K562 (cell line): ENCODE data around the gene LY6G6F. TPM values are rescaled to one million over a fixed set of nuclear protein-coding genes. Genes with fewer than 3 reads are reported as not detected.

Experiments
- ATF6 ChIP-seq: sonication (generic); formaldehyde crosslinking; IDR thresholded peaks from 2 replicates; pipeline ENCODE4 v1.4.0; 2020; ENCODE audit warnings: mild to moderate bottlenecking, missing genetic modification reagents
- CREB3 ChIP-seq: fragments of 450-650 bp; conservative IDR thresholded peaks from 2 replicates; pipeline ENCODE4 v1.6.1; 2016; ENCODE audit warnings: missing genetic modification characterization, low read depth, mild to moderate bottlenecking, missing compliant biosample characterization, moderate library complexity
- CREM ChIP-seq: IDR thresholded peaks from 2 replicates; pipeline ENCODE4 v1.6.1; 2014; ENCODE audit warnings: antibody characterized with exemption, low read depth
- DEAF1 ChIP-seq: fragments of 450-650 bp; formaldehyde crosslinking; IDR thresholded peaks from 2 replicates; pipeline ENCODE4 v1.4.0; 2020; ENCODE audit warnings: mild to moderate bottlenecking, moderate library complexity
- DMBX1 ChIP-seq: fragments of 250-450 bp; sonication (Bioruptor Pico); IDR thresholded peaks from 2 replicates; pipeline ENCODE4 v1.8.0; 2022; ENCODE audit warnings: inconsistent platforms, mild to moderate bottlenecking, moderate library complexity, borderline replicate concordance
- ELF2 ChIP-seq: fragments of 250-450 bp; sonication (Bioruptor Pico); IDR thresholded peaks from 2 replicates; pipeline ENCODE4 v1.5.0; 2021; ENCODE audit warnings: mild to moderate bottlenecking
- EP400 ChIP-seq: fragments of 450-650 bp; IDR thresholded peaks from 2 replicates; pipeline ENCODE4 v1.6.1; 2017; ENCODE audit warnings: antibody characterized with exemption, mild to moderate bottlenecking, moderate library complexity
- HSF4 ChIP-seq: fragments of 250-450 bp; sonication (Bioruptor Pico); IDR thresholded peaks from 2 replicates; pipeline ENCODE4 v2.1.2; 2022; ENCODE audit warnings: mild to moderate bottlenecking, moderate library complexity, borderline replicate concordance
- MCM2 ChIP-seq: fragments of 450-650 bp; IDR thresholded peaks from 2 replicates; pipeline ENCODE4 v1.6.1; 2017; ENCODE audit warnings: low read depth, mild to moderate bottlenecking
- MYC ChIP-seq, 2 experiments: fragments of 250-450 bp in 1 of 2; sonication (Bioruptor Pico) in 1 of 2; IDR thresholded peaks; 2 replicates each; pipeline versions ENCODE4 v1.5.1 to v1.6.1; 2012 to 2021; ENCODE audit warnings: low read depth in 2 of 2, borderline replicate concordance in 1 of 2, improper control_type of control experiment in 1 of 2, low read length in 1 of 2, mild to moderate bottlenecking in 1 of 2, moderate library complexity in 1 of 2
- NR2C2 ChIP-seq, 2 experiments: fragments of 200-800 bp in 1 of 2; sonication (Bioruptor generic) in 1 of 2; sonication (generic) in 1 of 2; formaldehyde crosslinking in 1 of 2; IDR thresholded peaks; 2 replicates each; pipeline versions ENCODE4 v1.6.1 to v1.8.0; 2016 to 2022; ENCODE audit warnings: mild to moderate bottlenecking in 1 of 2, missing compliant biosample characterization in 1 of 2, missing genetic modification characterization in 1 of 2, missing genetic modification reagents in 1 of 2
- POLR3G ChIP-seq: IDR thresholded peaks from 2 replicates; pipeline ENCODE4 v1.6.1; 2011; ENCODE audit not compliant: insufficient read length, insufficient replicate concordance; ENCODE audit errors: extremely low read depth
- RBM25 ChIP-seq: fragments of 200-400 bp; formaldehyde crosslinking; IDR thresholded peaks from 2 replicates; pipeline ENCODE4 v1.6.1; 2018; ENCODE audit warnings: low read length, low read depth, moderate library complexity; ENCODE audit not compliant: severe bottlenecking
- SAFB2 ChIP-seq: fragments of 200-400 bp; formaldehyde crosslinking; IDR thresholded peaks from 2 replicates; pipeline ENCODE4 v1.6.1; 2018; ENCODE audit warnings: borderline replicate concordance, low read length, low read depth, moderate library complexity; ENCODE audit not compliant: severe bottlenecking
- ZBTB7A ChIP-seq: IDR thresholded peaks from 2 replicates; pipeline ENCODE4 v1.6.1; 2011; ENCODE audit warnings: low read depth, mild to moderate bottlenecking, low read length, moderate library complexity, borderline replicate concordance; ENCODE audit not compliant: control insufficient read depth
- ZFP91 ChIP-seq: sonication (generic); formaldehyde crosslinking; IDR thresholded peaks from 2 replicates; pipeline ENCODE4 v1.8.0; 2022; ENCODE audit warnings: mild to moderate bottlenecking, missing genetic modification reagents
- ZNF121 ChIP-seq: sonication (generic); formaldehyde crosslinking; conservative IDR thresholded peaks from 2 replicates; pipeline ENCODE4 v1.8.0; 2022; ENCODE audit warnings: missing genetic modification reagents
- ZNF717 ChIP-seq: fragments of 250-450 bp; sonication (Bioruptor Pico); IDR thresholded peaks from 2 replicates; pipeline ENCODE4 v1.5.0; 2021
- ZNF778 ChIP-seq: fragments of 450-650 bp; formaldehyde crosslinking; IDR thresholded peaks from 2 replicates; pipeline ENCODE4 v1.4.0; 2020; ENCODE audit warnings: mild to moderate bottlenecking, moderate library complexity
- polyA plus RNA-seq, 8 experiments: library from polyadenylated mRNA; depleted of rRNA in 4 of 8; stranded (reverse) in 5 of 8; unstranded in 3 of 8; fragments of >200 nt; fragmentation: Nextera tagmentation in 2 of 8; fragmentation: Illumina TruSeq in 1 of 8; extraction: Ambion mirVana in 2 of 8; extraction: Trizol in 1 of 8; gene quantifications; 2 replicates each; pipeline versions ENCODE4 v1.2.1 to v1.2.3, GENCODE V29; 2011 to 2014; ENCODE audit warnings: inconsistent platforms in 1 of 8, missing spikeins in 1 of 8
- total RNA-seq, 7 experiments: library from RNA; depleted of rRNA in 6 of 7; stranded (reverse); fragments of >200 nt in 6 of 7; fragmentation: Illumina TruSeq in 2 of 7; extraction: Trizol in 2 of 7; gene quantifications; 2 replicates each; pipeline versions ENCODE4 v1.2.1 to v1.2.3, GENCODE V29; 2011 to 2021; ENCODE audit warnings: low replicate concordance in 1 of 7

LY6G6F gene
- total and polyA plus RNA-seq, 9 of the 15 experiments (the other 6 are each of a cell fraction or from before 2014, with no cell fraction given), result 0.14 to 0.50 (median 0.28) TPM; not detected in 2

- TF ChIP-seq HSF4, result no peak
- TF ChIP-seq DMBX1, result peak; percentile 6; the same call in 1 of the 2 replicates
- TF ChIP-seq POLR3G, result no peak
- no peak for TF ChIP-seq MCM2
- no peak for TF ChIP-seq EP400
- TF ChIP-seq ZFP91 (CRISPR knock-in tag), result peak; percentile 59; the same call in 1 of the 2 replicates
- peak; percentile 37; the same call in 1 of the 2 replicates for TF ChIP-seq ATF6 (CRISPR knock-in tag)
- TF ChIP-seq NR2C2 (CRISPR knock-in tag; IDR thresholded peaks at IDR 0.05), result 0 out of 2 replicates have a peak, but pooled peaks have one; percentile 27
- no peak for TF ChIP-seq NR2C2 (tag; IDR thresholded peaks at IDR 0.05)
- TF ChIP-seq ZNF778 (CRISPR knock-in tag), result peak; percentile 94; the same call in 1 of the 2 replicates
- TF ChIP-seq SAFB2, result no peak
- peak; percentile 53; the same call in 1 of the 2 replicates for TF ChIP-seq ZNF717 (CRISPR knock-in tag)
- no peak for TF ChIP-seq RBM25
- 0 out of 2 replicates have a peak, but pooled peaks have one; percentile 42 for TF ChIP-seq CREB3 (tag)
- peak; percentile 87 for TF ChIP-seq ELF2 (CRISPR knock-in tag)
- no peak for TF ChIP-seq MYC (IDR thresholded peaks at IDR 0.05; ENCODE audit: low read depth, low read length)
- peak; percentile 50; the same call in 1 of the 2 replicates for TF ChIP-seq MYC (CRISPR knock-in tag; IDR thresholded peaks at IDR 0.05; ENCODE audit: borderline replicate concordance, low read depth)
- TF ChIP-seq CREM, result no peak
- TF ChIP-seq ZNF121 (CRISPR knock-in tag), result no peak
- TF ChIP-seq DEAF1, result 0 out of 2 replicates have a peak, but pooled peaks have one; percentile 5
- TF ChIP-seq ZBTB7A, result peak; percentile 9; the same call in 1 of the 2 replicates
Measured at GRCh38 chr6:31659649-31660380, 46.9 kb upstream of the LY6G6F start (continued).
